ENCODE measurements around the gene SI.
"Not testable (repeated sequence)": the region's sequence is repeated elsewhere in the genome, so short reads cannot be mapped to it uniquely, and the experiment has no call there.

Gene SI

GRCh38 chr3:165078293-165078692 is at the start of gene SI:
Gene SI (minus strand): TSS chr3:165078496. CDS start chr3:165076012, 2,484 bp downstream.
- DNase-seq: no peak

DNA sequence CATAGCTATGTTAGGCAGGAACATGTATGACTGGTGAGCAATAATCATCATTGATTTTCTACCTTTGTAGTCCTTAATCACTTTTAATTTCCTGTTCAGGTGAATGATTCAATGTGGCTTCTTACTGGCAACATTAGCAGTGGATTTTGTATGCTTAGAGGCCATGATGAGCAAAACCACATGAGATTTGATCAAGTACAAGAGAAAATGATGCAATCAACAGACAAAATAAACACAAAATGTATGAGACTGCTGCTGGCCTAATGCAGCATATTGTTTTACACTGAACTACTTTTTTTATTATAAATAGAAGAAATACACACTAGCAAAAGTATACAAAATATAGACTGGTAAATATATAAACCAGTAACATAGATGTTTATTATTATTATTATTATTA is 47.5 kb upstream of the SI start:
- no peak for DNase-seq

DNA sequence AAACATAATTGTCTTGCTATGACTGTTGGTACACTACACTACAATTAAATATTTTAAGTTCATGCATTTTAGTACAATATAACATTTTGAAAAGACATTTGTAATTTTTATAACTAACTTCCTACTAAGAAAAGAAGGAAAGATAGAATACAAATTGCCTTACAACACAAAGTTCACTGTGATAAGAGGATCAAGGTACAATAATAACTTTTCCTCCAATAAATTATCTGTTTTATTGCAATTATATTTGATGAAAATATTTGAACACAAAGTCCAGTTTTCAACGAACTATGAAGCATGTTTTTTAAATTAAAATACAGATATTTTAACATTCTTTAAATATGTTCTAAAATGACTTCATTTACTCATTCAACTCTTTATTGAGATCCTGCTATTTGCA is 33.1 kb upstream of the SI start:
- no peak for DNase-seq

DNA sequence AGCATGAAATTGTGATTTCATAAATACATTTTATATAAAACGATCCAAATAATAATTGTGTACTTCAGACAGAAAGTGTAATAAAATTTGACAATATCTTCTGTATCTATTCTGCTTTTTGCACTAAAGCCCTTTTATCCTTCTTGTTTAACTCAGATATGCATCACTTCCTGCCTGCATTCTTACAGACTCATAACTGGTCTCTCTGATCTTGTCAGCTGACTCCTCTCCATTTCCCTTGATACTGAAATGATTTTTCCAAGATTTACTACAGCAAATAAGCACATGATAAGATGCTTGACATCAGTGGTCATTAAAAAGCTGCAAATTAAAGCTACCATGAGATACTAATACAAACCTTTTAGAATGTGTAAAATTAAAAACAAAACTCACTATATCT is 25.3 kb upstream of the SI start:
- no peak for DNase-seq

DNA sequence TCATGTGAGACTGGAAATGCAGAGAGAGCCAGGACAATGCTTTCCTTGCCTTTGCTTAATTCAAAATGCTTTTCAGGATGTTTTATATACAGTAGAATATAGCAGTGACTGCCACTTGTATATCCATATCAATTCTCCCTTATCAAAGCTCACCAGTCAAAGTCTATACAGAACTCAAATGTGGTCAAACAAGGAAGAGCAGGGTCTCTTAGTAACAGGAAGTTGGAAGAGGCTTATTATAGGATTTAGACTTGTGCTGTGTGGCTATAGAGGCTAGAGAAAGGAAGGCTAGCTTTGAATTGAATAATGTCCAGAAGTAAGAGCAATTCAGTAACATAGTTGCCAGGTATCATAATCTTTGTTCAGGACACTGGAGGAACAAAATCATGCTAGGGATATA is 4.4 kb upstream of the SI start:
- DNase-seq: no peak

DNA sequence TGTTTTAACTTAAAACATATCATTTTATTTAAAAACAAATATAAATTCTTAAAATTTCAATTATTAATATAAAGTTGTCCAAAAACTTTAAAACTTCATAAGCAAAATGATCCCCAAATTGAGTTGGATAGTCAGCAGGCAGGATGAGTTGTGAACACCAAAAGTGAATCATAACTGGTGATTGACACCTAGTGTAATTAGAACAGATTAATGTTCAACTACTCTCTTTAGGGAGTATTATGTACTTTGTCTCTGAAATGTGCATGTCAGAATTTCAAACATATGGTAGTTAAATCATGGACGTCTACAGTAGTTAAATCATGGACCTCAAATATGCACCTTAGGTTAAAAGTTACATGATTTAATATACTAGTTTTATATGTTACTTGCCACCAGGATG is 2.9 kb upstream of the SI start:
- DNase-seq: no peak

GRCh38 chr3:165075695-165076094 is 2.6 kb downstream of the SI start:
- no peak for DNase-seq

DNA sequence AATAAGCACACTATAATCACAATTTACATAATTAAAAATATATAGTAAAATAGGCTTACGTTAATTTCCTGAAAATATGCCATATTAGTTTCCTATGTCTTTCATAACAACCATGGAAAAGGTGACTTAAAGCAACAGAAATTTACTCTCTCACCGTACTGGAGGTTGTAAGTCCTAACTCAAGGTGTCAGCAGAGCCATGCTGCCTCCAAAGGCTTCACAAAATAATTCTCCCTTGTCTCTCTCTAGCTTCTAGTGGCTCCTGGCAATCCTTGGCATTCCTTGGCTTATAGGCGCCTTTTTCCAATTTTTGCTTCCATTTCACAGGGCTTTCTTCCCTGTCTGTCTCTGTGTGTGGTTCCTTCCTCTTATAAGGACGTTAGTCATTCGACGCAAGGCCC is 7.6 kb downstream of the SI start:
- no peak for DNase-seq

DNA sequence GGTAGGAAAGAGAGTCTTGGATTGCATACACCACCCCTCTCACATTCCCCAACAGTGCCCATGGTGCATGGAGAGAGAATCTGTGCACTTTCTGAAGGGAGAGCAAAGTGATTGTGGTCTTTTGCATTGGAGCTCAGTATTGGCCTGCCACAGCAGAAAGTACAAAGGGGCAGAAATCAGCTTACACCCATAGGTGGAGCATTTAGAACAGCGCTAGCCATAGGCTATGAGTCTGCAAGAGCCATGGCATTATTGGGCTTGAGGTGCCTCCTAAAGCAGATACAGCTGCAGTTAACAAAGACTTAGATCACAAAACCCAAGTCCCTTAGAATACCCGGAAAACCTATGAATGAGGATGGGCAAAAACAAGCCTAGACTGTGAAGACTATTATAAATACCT is 21.8 kb downstream of the SI start:
- DNase-seq: no peak

DNA sequence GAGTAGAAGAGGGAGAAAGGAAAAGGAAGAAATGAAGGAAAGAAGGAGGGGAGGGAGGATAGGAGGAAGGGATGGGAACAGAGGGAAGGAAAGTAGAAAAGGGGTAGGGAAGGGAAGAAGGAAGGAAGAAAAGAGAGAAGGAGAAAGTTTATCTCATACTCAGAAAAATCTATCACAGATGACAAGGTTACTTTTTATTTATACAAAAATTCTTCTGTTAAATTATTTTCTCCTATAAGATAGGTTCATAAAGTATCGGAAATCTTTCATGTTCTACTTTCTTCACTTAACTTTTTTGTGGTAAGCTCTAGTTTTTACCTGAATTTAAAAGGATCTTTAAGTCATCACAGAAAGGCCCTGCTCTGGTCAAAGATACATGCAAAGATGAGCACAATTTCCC is 38.1 kb downstream of the SI start:
- DNase-seq: no peak

GRCh38 chr3:165011557-165011956 is 66.7 kb downstream of the SI start:
- DNase-seq: no peak

- DNase-seq: no peak
These were observed 93.3 kb downstream of the SI start for GRCh38 chr3:164984947-164985346.

DNA sequence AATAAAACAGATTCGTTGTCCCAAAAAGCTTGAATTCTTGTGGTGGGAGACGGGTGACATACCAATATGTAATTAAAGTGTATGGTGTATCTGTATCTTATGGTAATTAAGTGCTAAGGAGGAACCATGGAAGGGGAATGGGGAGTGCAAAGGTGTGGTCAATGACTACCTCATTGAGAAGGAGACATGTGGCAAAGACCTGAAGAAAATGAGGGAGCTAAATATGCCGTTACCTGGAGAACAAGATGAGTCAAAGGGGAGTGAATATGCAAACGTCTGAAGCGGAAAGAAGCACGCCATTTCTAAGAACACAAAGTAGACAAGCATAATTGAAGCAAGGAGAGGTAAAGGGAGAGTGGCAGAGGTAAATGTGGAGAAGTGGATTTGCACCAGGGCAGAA is 115.7 kb downstream of the SI start:
- DNase-seq: no peak

GRCh38 chr3:164952966-164953365 is 125.3 kb downstream of the SI start:
- DNase-seq: no peak

DNA sequence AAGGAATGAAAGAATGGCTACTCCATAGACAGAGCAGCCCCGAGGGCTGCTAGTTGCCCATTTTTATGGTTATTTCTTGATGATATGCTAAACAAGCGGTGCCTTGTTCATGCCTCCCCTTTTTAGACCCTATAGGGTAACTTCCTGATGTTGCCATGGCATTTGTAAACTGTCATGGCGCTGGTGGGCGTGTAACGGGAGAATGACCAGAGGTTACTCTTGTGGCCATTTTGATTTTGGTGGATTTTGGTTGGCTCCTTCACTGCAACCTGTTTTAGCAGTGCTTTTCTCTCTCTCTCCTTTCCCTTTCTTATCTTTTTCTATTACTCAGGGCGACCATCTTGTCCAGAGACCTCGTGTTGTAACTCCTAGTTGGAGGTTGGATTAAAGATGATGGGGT is 126.9 kb downstream of the SI start:
- not testable (repeated sequence) for DNase-seq

DNA sequence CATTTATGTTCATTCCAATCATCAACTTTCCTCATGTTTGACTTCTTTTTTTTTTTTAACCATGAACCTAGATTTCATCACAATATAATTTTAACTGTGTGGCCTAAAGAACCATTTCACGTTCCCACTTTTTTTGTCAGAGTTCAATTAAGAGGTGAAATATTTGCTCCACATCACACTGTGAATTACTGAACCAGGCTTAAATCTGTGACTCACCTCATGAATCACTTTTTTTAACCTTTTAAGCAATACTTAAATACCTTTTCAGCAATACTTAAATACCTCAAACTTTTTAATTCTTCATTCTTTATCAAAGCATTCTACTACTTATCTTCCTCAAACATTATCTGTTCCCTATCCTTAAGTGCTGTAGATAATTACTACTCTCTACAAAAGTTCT is 137.6 kb downstream of the SI start:
- no peak for DNase-seq

DNA sequence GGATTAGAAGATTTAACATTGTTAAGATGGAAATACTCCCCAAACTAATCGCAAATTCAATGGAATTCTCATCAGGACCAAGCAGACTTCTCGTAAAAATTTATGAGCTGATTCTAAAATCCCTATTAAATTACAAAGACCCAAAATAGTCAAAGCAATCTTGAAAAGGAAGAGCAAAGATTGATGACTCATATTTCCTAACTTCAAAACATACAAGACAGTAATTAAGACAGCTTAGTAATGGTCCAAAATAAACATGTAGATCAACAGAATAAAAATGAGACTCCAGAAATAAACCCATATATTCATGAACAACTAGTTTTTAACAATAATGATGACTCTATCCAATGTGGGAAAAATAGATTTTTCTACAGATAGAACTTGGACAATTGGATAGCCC is 148.7 kb downstream of the SI start:
- DNase-seq: no peak

Measured in NCI-H1694 treated with DMSO at 0.1 percent for 48 hours (cell line).